GM12865 (cell line): ENCODE data around the gene PF4V1.

ENCODE experiments used
- DNase-seq: peaks from one replicate; pipeline ENCODE4 v3.0.0; 2010; ENCODE audit warnings: low read depth
- H3K4me3 ChIP-seq: 2 replicates; pipeline ENCODE4 v1.5.1; 2011; ENCODE audit warnings: mild to moderate bottlenecking, low read depth, low read length, control low read depth
- TF ChIP-seq, protein P1 (sequence below): IDR thresholded peaks from 2 replicates; pipeline ENCODE4 v1.5.1; 2011; ENCODE audit warnings: low read length, control low read depth, low read depth, inconsistent platforms; ENCODE audit not compliant: insufficient read depth; ENCODE audit errors: missing control alignments

Gene PF4V1

DNA sequence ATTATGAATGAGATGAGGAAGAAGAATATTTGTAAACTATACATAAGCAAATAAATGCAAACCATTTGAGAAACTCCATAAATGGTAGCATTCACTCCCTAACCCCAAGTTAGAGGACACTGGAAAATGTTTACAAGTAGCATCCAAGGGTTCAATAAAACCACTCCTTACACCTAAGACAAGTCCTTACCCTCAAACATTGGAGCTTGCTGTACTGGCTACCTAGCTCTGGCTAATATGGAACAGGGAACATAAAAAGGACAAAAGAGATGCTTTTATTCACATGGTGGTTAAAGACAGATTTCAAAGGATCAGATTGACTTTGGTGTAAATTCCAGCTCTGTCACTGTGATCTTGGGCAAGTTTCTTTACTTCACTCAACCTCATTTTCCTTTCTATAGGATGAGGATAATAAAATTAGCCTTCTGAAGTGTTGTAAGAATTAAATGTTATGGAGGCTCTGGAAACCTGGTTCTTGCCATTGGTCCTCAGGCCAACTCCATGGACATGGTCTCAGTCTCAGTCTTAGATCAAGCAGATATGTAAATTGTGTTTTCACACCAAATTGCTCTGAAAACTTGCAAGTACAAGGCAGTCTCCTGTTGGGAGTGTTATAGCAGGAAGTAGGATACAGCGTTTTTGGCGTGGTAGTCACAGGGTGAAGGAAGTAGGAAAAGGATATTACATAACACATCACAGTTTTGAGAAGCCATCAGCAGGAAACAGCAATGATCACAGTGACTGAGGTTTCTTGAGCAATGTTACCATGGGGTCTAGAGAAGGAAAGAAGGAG is 19.4 kb downstream of the PF4V1 start:
- TF ChIP-seq, protein P1, sequence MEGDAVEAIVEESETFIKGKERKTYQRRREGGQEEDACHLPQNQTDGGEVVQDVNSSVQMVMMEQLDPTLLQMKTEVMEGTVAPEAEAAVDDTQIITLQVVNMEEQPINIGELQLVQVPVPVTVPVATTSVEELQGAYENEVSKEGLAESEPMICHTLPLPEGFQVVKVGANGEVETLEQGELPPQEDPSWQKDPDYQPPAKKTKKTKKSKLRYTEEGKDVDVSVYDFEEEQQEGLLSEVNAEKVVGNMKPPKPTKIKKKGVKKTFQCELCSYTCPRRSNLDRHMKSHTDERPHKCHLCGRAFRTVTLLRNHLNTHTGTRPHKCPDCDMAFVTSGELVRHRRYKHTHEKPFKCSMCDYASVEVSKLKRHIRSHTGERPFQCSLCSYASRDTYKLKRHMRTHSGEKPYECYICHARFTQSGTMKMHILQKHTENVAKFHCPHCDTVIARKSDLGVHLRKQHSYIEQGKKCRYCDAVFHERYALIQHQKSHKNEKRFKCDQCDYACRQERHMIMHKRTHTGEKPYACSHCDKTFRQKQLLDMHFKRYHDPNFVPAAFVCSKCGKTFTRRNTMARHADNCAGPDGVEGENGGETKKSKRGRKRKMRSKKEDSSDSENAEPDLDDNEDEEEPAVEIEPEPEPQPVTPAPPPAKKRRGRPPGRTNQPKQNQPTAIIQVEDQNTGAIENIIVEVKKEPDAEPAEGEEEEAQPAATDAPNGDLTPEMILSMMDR = no peak
- DNase-seq = no peak

DNA sequence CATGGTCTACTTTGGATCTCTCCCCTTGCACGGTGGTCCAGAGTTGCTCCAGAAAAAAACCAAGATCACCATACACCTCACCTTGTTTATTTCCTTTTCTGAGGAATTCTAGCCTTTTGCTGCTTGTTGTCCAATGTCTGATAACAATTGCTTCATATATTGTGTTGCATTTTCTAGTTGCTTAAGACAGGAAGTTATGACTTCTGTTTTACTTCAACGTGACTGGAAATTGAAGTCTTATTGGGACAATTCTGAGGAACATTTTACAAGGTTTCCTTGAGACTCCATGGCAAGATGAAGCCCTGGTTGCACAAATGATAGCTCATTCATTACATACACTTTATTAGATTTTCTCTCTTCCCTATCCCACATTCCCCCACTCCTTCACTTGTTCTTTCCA is 21.3 kb downstream of the PF4V1 start:
- no peak for DNase-seq
- TF ChIP-seq, protein P1 = no peak
- no peak overlapping the region for H3K4me3 ChIP-seq

More for the DNA sequence above, 19.4 kb downstream of the PF4V1 start:
- no peak overlapping the region for H3K4me3 ChIP-seq

DNA sequence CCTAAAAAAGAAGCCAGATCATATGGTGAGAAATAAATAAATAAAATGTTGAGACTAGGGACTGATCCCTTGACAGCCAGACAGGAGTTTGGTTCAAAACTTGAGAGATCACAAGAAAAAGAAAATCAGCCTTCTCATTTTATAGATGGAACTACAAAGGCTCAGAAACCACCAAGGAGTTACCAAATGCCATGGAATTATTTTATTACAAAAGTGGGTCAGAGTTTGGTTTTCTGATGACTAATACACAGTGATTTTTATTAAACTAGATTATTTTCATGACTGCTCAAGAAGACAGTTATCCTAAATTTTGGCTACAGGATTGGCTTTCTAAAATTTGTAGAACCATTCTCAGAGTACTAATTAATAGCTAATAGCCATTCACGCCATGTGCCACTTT is 22.3 kb downstream of the PF4V1 start:
- DNase-seq = no peak
- H3K4me3 ChIP-seq = no peak overlapping the region
- TF ChIP-seq, protein P1 = no peak

DNA sequence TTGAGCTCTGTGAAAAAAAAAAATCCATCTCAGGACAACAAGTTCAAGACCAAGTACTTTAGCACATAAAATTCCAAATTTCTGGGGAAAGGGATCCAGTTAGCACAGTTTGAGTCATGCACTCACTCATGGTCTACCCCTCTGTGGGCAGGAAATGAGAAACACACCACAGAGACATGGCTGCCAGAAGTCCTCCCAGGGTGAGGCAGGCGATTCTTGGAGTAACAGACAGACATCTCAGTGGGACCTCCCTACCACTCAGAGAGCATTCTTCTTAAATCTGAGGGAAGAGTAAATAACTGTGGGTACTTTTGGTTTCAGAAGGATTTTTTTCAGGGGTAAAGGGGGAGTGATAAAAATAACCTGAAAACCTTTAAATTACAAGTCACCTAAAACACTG is 30.2 kb downstream of the PF4V1 start:
- H3K4me3 ChIP-seq = no peak overlapping the region
- TF ChIP-seq, protein P1 = no peak
- DNase-seq = peak; percentile 21

DNA sequence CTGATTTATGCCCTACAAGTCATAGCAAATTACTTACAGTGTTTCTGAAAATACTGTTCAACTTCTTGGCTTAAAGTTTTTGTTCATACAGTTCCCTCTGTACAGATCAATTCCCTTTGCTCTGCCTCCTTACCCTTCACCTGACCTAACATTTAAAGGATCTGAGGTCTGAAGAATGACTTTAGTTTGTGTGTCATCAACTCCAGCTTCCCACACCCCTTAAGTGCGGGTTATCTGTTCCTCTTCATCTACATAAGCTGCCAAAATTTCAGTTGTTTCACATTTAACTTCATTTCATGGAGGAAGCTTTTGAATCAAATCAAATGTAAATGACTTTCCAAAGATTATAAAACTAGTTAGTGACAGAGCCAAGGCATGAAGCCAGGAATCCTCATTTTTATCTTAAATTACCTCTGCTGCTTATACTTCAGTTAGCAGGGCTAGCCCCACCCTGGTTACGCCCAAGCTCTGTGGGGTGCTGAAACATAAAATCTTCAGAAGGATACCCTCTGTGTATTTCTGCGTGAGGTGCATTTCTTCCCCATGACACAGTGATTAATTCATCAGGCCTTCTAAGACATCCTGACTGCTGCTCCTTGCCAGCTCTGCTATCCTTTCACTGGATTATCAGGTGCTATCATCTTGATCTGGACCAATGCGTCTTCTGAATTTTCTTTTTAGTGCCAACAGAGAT is 32.6 kb downstream of the PF4V1 start:
- H3K4me3 ChIP-seq = no peak overlapping the region
- DNase-seq = no peak
- TF ChIP-seq, protein P1 = no peak

DNA sequence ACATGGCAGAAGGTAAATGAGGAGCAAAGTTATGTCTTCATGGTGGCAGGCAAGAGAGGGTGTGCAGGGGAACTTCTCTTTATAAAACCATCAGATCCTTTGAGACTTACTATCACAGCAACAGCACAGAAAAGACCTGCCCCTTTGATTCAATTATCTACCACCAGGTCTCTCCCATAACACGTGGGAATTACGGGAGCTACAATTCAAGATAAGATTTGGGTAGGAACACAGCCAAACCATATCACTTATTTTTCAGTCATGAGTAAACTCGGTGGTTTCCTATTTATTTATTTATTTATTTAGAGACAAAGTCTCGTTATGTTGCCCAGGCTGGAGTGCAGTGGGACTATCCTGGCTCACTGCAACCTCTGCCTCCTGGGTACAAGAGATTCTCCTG is 38.2 kb downstream of the PF4V1 start:
- TF ChIP-seq, protein P1 = no peak
- no peak for DNase-seq
- no peak overlapping the region for H3K4me3 ChIP-seq
